NCI-H1930 (cell line): ENCODE results near the gene C16orf92.
"Not testable (repeated sequence)": the region's sequence is repeated elsewhere in the genome, so short reads cannot be mapped to it uniquely, and the experiment has no call there.

Experiments
- DNase-seq, 2 experiments: peaks; one replicate each; lab custom pipeline; 2025; lab: John Stamatoyannopoulos, UW

Gene C16orf92

GRCh38 chr16:30027588-30028437 is 4.8 kb downstream of the C16orf92 start:
- no peak for DNase-seq

- no peak for DNase-seq
These were observed 5.6 kb downstream of the C16orf92 start for GRCh38 chr16:30028438-30029076.

GRCh38 chr16:30030011-30030685 is 7.2 kb downstream of the C16orf92 start:
- no peak for DNase-seq

- no peak for DNase-seq
These were observed 7.9 kb downstream of the C16orf92 start, which contains the start of gene TLCD3B for GRCh38 chr16:30030841-30031413. TSS of gene TLCD3B (minus strand) at chr16:30031271. CDS start at chr16:30030527, 744 bp downstream.

GRCh38 chr16:30031477-30031918 is 8.5 kb downstream of the C16orf92 start:
- no peak for DNase-seq

- DNase-seq = peak; percentile 73 to 77
These were observed 9.3 kb downstream of the C16orf92 start for GRCh38 chr16:30032083-30032819.

- no peak for DNase-seq
These were observed 10.3 kb downstream of the C16orf92 start for GRCh38 chr16:30033270-30033669.

- DNase-seq = no peak
These were observed 17.2 kb downstream of the C16orf92 start for GRCh38 chr16:30040221-30040620.

- not testable (repeated sequence) for DNase-seq
These were observed 17.7 kb downstream of the C16orf92 start for GRCh38 chr16:30040690-30041089.

GRCh38 chr16:30041841-30042240 is 18.8 kb downstream of the C16orf92 start:
- no peak for DNase-seq

GRCh38 chr16:30046178-30046577 is 23.2 kb downstream of the C16orf92 start:
- no peak for DNase-seq

- DNase-seq = no peak
These were observed 23.6 kb downstream of the C16orf92 start for GRCh38 chr16:30046588-30046987.

- no peak for DNase-seq
These were observed 26.9 kb downstream of the C16orf92 start for GRCh38 chr16:30049871-30050270.

- DNase-seq = no peak
These were observed 28.5 kb downstream of the C16orf92 start for GRCh38 chr16:30051518-30051917.

GRCh38 chr16:30052671-30053372 is 29.8 kb downstream of the C16orf92 start:
- DNase-seq = peak; percentile 90 to 93

- DNase-seq = no peak
These were observed 30.5 kb downstream of the C16orf92 start for GRCh38 chr16:30053376-30054015.

- no peak for DNase-seq
These were observed 31.5 kb downstream of the C16orf92 start for GRCh38 chr16:30054451-30054850.

- peak in 1 of 2 experiments; percentile 17 for DNase-seq
These were observed 32.1 kb downstream of the C16orf92 start for GRCh38 chr16:30054959-30055553.

GRCh38 chr16:30060346-30060745 is 37.3 kb downstream of the C16orf92 start:
- DNase-seq = no peak
